HepG2 (cell line): ENCODE data around the gene SOCS1. TPM values are rescaled to one million over a fixed set of nuclear protein-coding genes. Genes with fewer than 3 reads are reported as not detected.
A peak's percentile ranks its signal among the peaks of the same experiment; 100 is the strongest.

Experiments
- ATRX ChIP-seq: sonication (generic); formaldehyde crosslinking; IDR thresholded peaks from 2 replicates; pipeline ENCODE4 v1.4.0; 2020; ENCODE audit warnings: missing genetic modification reagents, borderline replicate concordance
- BCL6 ChIP-seq: IDR thresholded peaks from 2 replicates; pipeline ENCODE4 v1.6.1; 2016; ENCODE audit warnings: missing genetic modification reagents, missing compliant biosample characterization
- BORCS8-MEF2B ChIP-seq: sonication (generic); formaldehyde crosslinking; IDR thresholded peaks from 2 replicates; pipeline ENCODE4 v1.8.0; 2022; ENCODE audit warnings: mild to moderate bottlenecking, missing genetic modification reagents
- CHD2 ChIP-seq: IDR thresholded peaks from 2 replicates; pipeline ENCODE4 v1.6.1; 2011; ENCODE audit warnings: low read depth, low read length, improper control_type of control experiment
- FOXJ3 ChIP-seq: sonication (generic); formaldehyde crosslinking; IDR thresholded peaks from 2 replicates; pipeline ENCODE4 v1.4.0; 2020; ENCODE audit warnings: missing genetic modification reagents, mild to moderate bottlenecking, borderline replicate concordance
- HOXD1 ChIP-seq: sonication (generic); formaldehyde crosslinking; IDR thresholded peaks from 2 replicates; pipeline ENCODE4 v1.5.0; 2020; ENCODE audit warnings: missing genetic modification reagents
- STAT5B ChIP-seq: sonication (generic); formaldehyde crosslinking; IDR thresholded peaks from 2 replicates; pipeline ENCODE4 v1.4.0; 2020; ENCODE audit warnings: missing genetic modification reagents
- U2AF2 ChIP-seq: fragments of 200-400 bp; formaldehyde crosslinking; IDR thresholded peaks from 2 replicates; pipeline ENCODE4 v1.6.1; 2017; ENCODE audit warnings: low read depth, mild to moderate bottlenecking, low read length
- ZNF557 ChIP-seq: sonication (generic); formaldehyde crosslinking; IDR thresholded peaks from 2 replicates; pipeline ENCODE4 v1.4.0; 2020; ENCODE audit warnings: missing genetic modification reagents
- ZNF567 ChIP-seq: sonication (generic); formaldehyde crosslinking; IDR thresholded peaks from 2 replicates; pipeline ENCODE4 v1.8.1; 2023; ENCODE audit warnings: mild to moderate bottlenecking, missing genetic modification reagents, borderline replicate concordance
- ZNF766 ChIP-seq: sonication (generic); formaldehyde crosslinking; IDR thresholded peaks from 2 replicates; pipeline ENCODE4 v1.5.0; 2020; ENCODE audit warnings: missing genetic modification reagents, borderline replicate concordance
- polyA plus RNA-seq, 8 experiments: library from polyadenylated mRNA; depleted of rRNA in 3 of 8; stranded (reverse) in 7 of 8; unstranded in 1 of 8; fragments of >200 nt; fragmentation: Illumina TruSeq in 4 of 8; extraction: Trizol in 4 of 8; gene quantifications; 2 replicates each; pipeline versions ENCODE4 v1.2.1 to v1.2.3, GENCODE V29; 2011 to 2016; ENCODE audit warnings: low read depth in 4 of 8, missing spikeins in 1 of 8, mixed read lengths in 1 of 8; ENCODE audit not compliant: insufficient read depth in 1 of 8
- total RNA-seq, 5 experiments: library from RNA; depleted of rRNA; stranded (reverse); fragments of >200 nt; fragmentation: Illumina TruSeq; extraction: Trizol; gene quantifications; 2 replicates each; pipeline ENCODE4 v1.2.3, GENCODE V29; 2016; ENCODE audit warnings: low read depth in 1 of 5
- TF ChIP-seq, protein P1 (sequence below): sonication (generic); formaldehyde crosslinking; IDR thresholded peaks from 2 replicates; pipeline ENCODE4 v1.5.0; 2020; ENCODE audit warnings: missing genetic modification reagents
- TF ChIP-seq, protein P2 (sequence below): sonication (generic); formaldehyde crosslinking; IDR thresholded peaks from 2 replicates; pipeline ENCODE4 v1.5.0; 2020; ENCODE audit warnings: missing genetic modification reagents
- TF ChIP-seq, protein P3 (sequence below): sonication (generic); formaldehyde crosslinking; IDR thresholded peaks from 2 replicates; pipeline ENCODE4 v1.4.0; 2020; ENCODE audit warnings: missing genetic modification reagents, mild to moderate bottlenecking, borderline replicate concordance
- TF ChIP-seq, protein P4 (sequence below): sonication (generic); formaldehyde crosslinking; IDR thresholded peaks from 2 replicates; pipeline ENCODE4 v1.4.0; 2020; ENCODE audit warnings: missing genetic modification reagents
- TF ChIP-seq, protein P5 (sequence below): sonication (generic); formaldehyde crosslinking; IDR thresholded peaks from 2 replicates; pipeline ENCODE4 v1.9.0; 2021; ENCODE audit warnings: missing genetic modification reagents, mild to moderate bottlenecking, borderline replicate concordance

Gene SOCS1
- total and polyA plus RNA-seq, 2 of the 13 experiments (the other 11 are each of a cell fraction or from before 2014, with no cell fraction given), result 5.3 to 6.3 TPM

DNA sequence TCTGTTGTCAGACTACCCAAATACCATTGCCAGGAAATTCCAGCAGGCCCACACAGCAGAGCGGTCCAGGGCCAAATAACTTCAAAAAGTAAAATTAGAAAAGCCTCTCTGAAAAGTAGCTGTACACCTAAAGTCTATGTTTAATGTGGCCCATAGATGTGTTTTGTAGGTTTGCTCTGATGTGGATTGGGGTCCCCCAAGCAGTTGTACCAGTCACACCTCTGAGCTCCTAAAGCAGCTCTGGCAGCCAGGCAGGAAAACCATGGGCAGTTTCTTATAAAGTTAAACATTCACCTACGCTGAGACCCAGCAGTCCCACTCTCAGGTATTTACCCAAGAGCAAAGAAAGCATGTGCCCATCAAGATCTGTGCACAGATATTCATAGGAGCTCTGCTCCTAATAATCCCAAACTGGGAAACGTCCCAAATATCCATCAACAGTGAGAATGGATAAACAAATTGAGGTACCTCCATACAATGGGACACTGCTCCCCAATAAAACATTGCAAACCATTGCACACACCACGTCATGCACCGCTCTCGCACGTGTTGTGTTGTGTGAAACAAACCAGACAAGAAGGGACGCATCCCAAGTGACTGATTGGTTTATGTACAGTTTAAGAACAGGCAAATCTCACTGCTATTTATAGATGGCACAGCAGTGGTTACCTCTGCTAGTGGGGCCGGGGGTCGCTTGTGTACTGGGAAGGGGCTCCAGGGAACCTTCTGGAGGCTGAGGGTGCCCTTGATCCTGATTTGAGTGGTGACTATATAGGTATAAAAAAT, 40.9 kb upstream of the SOCS1 start (continued):
- TF ChIP-seq, protein P1, sequence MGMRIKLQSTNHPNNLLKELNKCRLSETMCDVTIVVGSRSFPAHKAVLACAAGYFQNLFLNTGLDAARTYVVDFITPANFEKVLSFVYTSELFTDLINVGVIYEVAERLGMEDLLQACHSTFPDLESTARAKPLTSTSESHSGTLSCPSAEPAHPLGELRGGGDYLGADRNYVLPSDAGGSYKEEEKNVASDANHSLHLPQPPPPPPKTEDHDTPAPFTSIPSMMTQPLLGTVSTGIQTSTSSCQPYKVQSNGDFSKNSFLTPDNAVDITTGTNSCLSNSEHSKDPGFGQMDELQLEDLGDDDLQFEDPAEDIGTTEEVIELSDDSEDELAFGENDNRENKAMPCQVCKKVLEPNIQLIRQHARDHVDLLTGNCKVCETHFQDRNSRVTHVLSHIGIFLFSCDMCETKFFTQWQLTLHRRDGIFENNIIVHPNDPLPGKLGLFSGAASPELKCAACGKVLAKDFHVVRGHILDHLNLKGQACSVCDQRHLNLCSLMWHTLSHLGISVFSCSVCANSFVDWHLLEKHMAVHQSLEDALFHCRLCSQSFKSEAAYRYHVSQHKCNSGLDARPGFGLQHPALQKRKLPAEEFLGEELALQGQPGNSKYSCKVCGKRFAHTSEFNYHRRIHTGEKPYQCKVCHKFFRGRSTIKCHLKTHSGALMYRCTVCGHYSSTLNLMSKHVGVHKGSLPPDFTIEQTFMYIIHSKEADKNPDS (CRISPR knock-in tag), result no peak
- peak; percentile 56; the same call in 1 of the 2 replicates for TF ChIP-seq FOXJ3
- no peak for TF ChIP-seq BORCS8-MEF2B
- TF ChIP-seq ATRX (CRISPR knock-in tag), result no peak
- TF ChIP-seq U2AF2, result no peak
- TF ChIP-seq CHD2, result no peak
- no peak for TF ChIP-seq HOXD1 (CRISPR knock-in tag)
- TF ChIP-seq, protein P2, sequence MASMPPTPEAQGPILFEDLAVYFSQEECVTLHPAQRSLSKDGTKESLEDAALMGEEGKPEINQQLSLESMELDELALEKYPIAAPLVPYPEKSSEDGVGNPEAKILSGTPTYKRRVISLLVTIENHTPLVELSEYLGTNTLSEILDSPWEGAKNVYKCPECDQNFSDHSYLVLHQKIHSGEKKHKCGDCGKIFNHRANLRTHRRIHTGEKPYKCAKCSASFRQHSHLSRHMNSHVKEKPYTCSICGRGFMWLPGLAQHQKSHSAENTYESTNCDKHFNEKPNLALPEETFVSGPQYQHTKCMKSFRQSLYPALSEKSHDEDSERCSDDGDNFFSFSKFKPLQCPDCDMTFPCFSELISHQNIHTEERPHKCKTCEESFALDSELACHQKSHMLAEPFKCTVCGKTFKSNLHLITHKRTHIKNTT (CRISPR knock-in tag), result no peak
- TF ChIP-seq, protein P3, sequence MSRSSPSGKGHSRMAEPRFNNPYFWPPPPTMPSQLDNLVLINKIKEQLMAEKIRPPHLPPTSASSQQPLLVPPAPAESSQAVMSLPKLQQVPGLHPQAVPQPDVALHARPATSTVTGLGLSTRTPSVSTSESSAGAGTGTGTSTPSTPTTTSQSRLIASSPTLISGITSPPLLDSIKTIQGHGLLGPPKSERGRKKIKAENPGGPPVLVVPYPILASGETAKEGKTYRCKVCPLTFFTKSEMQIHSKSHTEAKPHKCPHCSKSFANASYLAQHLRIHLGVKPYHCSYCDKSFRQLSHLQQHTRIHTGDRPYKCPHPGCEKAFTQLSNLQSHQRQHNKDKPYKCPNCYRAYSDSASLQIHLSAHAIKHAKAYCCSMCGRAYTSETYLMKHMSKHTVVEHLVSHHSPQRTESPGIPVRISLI (CRISPR knock-in tag), result no peak
- TF ChIP-seq, protein P4, sequence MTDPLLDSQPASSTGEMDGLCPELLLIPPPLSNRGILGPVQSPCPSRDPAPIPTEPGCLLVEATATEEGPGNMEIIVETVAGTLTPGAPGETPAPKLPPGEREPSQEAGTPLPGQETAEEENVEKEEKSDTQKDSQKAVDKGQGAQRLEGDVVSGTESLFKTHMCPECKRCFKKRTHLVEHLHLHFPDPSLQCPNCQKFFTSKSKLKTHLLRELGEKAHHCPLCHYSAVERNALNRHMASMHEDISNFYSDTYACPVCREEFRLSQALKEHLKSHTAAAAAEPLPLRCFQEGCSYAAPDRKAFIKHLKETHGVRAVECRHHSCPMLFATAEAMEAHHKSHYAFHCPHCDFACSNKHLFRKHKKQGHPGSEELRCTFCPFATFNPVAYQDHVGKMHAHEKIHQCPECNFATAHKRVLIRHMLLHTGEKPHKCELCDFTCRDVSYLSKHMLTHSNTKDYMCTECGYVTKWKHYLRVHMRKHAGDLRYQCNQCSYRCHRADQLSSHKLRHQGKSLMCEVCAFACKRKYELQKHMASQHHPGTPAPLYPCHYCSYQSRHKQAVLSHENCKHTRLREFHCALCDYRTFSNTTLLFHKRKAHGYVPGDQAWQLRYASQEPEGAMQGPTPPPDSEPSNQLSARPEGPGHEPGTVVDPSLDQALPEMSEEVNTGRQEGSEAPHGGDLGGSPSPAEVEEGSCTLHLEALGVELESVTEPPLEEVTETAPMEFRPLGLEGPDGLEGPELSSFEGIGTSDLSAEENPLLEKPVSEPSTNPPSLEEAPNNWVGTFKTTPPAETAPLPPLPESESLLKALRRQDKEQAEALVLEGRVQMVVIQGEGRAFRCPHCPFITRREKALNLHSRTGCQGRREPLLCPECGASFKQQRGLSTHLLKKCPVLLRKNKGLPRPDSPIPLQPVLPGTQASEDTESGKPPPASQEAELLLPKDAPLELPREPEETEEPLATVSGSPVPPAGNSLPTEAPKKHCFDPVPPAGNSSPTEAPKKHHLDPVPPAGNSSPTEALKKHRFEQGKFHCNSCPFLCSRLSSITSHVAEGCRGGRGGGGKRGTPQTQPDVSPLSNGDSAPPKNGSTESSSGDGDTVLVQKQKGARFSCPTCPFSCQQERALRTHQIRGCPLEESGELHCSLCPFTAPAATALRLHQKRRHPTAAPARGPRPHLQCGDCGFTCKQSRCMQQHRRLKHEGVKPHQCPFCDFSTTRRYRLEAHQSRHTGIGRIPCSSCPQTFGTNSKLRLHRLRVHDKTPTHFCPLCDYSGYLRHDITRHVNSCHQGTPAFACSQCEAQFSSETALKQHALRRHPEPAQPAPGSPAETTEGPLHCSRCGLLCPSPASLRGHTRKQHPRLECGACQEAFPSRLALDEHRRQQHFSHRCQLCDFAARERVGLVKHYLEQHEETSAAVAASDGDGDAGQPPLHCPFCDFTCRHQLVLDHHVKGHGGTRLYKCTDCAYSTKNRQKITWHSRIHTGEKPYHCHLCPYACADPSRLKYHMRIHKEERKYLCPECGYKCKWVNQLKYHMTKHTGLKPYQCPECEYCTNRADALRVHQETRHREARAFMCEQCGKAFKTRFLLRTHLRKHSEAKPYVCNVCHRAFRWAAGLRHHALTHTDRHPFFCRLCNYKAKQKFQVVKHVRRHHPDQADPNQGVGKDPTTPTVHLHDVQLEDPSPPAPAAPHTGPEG (CRISPR knock-in tag), result no peak
- TF ChIP-seq STAT5B (CRISPR knock-in tag), result no peak
- peak; percentile 88 for TF ChIP-seq ZNF567
- TF ChIP-seq, protein P5, sequence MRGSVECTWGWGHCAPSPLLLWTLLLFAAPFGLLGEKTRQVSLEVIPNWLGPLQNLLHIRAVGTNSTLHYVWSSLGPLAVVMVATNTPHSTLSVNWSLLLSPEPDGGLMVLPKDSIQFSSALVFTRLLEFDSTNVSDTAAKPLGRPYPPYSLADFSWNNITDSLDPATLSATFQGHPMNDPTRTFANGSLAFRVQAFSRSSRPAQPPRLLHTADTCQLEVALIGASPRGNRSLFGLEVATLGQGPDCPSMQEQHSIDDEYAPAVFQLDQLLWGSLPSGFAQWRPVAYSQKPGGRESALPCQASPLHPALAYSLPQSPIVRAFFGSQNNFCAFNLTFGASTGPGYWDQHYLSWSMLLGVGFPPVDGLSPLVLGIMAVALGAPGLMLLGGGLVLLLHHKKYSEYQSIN, result no peak
- TF ChIP-seq ZNF766 (CRISPR knock-in tag), result no peak
- TF ChIP-seq BCL6 (CRISPR knock-in tag), result peak; percentile 66; the same call in 1 of the 2 replicates
- TF ChIP-seq ZNF557 (CRISPR knock-in tag), result no peak
